T-helper 17 cell (primary cell): ENCODE results near the gene ARHGAP42. TPM values are rescaled to one million over a fixed set of nuclear protein-coding genes. Genes with fewer than 3 reads are reported as not detected.

Experiments
- ATAC-seq: fragments of 150-1000 bp; cut with Tn5 transposase; 2 replicates; pipeline ENCODE4 v1.10.0; 2021; ENCODE audit warnings: mild to moderate bottlenecking, moderate library complexity
- DNase-seq, 3 donors: peaks; one replicate each; pipeline versions ENCODE4 v3.0.0 to v3.0.0-alpha.2; 2020 to 2021
- H3K9me3 ChIP-seq: one replicate; pipeline ENCODE4 v1.7.0; 2013; ENCODE audit warnings: low read length, mild to moderate bottlenecking; ENCODE audit not compliant: control insufficient read depth, poor library complexity, severe bottlenecking
- H3K27ac Mint-ChIP-seq: one replicate; pipeline ENCODE4 v1.8.0; 2022; ENCODE audit warnings: mild to moderate bottlenecking, moderate library complexity, mixed read lengths
- H3K27me3 Mint-ChIP-seq: one replicate; pipeline ENCODE4 v1.8.0; 2022; ENCODE audit warnings: mixed read lengths
- H3K36me3 Mint-ChIP-seq: one replicate; pipeline ENCODE4 v1.8.0; 2022; ENCODE audit warnings: low read depth, mixed read lengths
- H3K4me1 Mint-ChIP-seq: one replicate; pipeline ENCODE4 v1.8.0; 2022; ENCODE audit warnings: mild to moderate bottlenecking, mixed read lengths
- H3K4me3 Mint-ChIP-seq: one replicate; pipeline ENCODE4 v1.8.0; 2022; ENCODE audit warnings: mild to moderate bottlenecking, moderate library complexity, mixed read lengths
- total RNA-seq, 4 donors: library from RNA in 2 of 4; stranded (reverse) in 2 of 4; gene quantifications; one replicate each; pipeline ENCODE4 v1.2.3 and lab custom pipeline; 2022 to 2026

Gene ARHGAP42
- total RNA-seq, 2 donors from 2014 or later = 0.12 to 0.31 TPM

DNA sequence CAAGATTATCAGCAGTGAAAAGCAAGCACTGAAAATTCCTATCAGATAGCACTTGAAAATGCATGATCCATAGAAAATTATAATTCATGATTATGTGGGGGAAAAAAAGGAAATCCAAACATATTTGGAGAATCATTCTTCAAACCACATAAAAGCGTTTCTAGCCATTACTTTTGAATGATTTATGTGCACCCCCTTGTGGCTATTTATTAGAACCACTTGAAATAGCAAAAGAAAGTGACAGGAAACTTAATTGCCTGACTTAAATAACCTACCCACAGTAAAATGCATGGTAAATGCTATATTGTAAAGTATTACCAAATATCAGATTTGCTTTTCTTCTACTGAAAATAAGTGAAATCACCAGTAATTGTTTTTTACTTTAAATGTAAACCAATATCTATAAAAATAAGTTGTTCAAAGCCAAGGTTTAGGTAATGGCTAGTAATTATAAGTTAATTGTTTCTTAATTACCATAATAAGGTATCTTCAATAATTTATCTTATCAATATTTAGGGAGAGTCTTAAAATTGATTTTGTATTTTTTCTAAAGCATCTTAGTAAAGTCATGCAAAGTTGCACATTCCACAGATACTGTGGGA, 168.5 kb downstream of the ARHGAP42 start:
- H3K4me3 Mint-ChIP-seq = no peak overlapping the region
- no peaks in the 10 kb centered on the region for H3K4me1 Mint-ChIP-seq
- no peak overlapping the region for H3K27ac Mint-ChIP-seq
- no peaks in the 10 kb centered on the region for H3K27me3 Mint-ChIP-seq
- DNase-seq (no peak), ATAC-seq (no peak)
- no peaks in the 10 kb centered on the region for H3K36me3 Mint-ChIP-seq
- H3K9me3 ChIP-seq = no peaks in the 10 kb centered on the region

DNA sequence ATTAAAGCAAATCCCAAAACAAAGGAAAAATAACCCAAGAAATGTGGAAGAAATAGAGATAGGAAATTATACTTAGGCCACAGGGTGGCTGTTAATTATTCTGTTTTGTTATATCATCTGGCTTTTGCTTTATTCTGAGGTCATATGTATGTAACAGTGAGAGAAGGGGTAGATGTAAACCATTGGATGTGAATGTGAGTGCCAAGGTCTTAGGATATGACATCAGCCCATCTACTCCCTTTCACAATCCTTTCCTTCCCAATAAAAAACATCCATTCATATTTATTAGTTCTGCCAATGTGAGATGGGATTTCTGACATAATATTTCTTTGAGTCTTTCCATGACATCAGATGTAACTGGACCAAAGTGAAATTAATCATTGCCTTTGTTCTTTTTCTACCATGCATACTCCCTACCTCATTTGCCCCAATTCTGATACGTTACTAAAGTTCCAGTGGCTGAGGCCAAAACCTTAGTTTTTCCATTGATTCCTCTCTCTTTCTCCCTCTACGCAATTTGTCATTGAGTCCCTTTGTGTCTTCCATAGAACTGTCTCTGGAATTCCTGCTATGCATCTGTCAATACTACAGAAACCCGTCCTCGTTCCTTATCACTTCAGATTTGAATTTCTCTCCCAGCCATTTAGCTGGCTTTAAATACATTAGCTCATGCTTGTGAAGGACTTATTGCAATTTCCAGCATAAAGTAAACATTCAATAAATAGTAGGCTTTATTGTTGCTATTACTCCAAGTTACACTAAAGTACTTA, 170.3 kb downstream of the ARHGAP42 start:
- Mint-ChIP-seq H3K27ac (no peak overlapping the region), H3K27me3 (no peaks in the 10 kb centered on the region)
- ATAC-seq = no peak

GRCh38 chr11:100860318-100861155, 173.4 kb downstream of the ARHGAP42 start:
- H3K9me3 ChIP-seq = no peaks in the 10 kb centered on the region
- ATAC-seq (no peak), DNase-seq (no peak)
- H3K4me1 Mint-ChIP-seq = no peaks in the 10 kb centered on the region
- no peak overlapping the region for H3K27ac Mint-ChIP-seq
- no peaks in the 10 kb centered on the region for H3K36me3 Mint-ChIP-seq
- H3K4me3 Mint-ChIP-seq = no peak overlapping the region
- H3K27me3 Mint-ChIP-seq = no peaks in the 10 kb centered on the region

More for the DNA sequence above, 170.3 kb downstream of the ARHGAP42 start:
- H3K9me3 ChIP-seq = no peaks in the 10 kb centered on the region
- H3K4me3 Mint-ChIP-seq = no peak overlapping the region
- no peak for DNase-seq
- H3K36me3 Mint-ChIP-seq = no peaks in the 10 kb centered on the region
- no peaks in the 10 kb centered on the region for H3K4me1 Mint-ChIP-seq

GRCh38 chr11:100861212-100861611, 174.1 kb downstream of the ARHGAP42 start:
- Mint-ChIP-seq H3K4me1 (no peaks in the 10 kb centered on the region), H3K27ac (no peak overlapping the region), H3K4me3 (no peak overlapping the region), H3K27me3 (no peaks in the 10 kb centered on the region), H3K36me3 (no peaks in the 10 kb centered on the region)
- ATAC-seq = no peak
- DNase-seq = no peak
- no peaks in the 10 kb centered on the region for H3K9me3 ChIP-seq

DNA sequence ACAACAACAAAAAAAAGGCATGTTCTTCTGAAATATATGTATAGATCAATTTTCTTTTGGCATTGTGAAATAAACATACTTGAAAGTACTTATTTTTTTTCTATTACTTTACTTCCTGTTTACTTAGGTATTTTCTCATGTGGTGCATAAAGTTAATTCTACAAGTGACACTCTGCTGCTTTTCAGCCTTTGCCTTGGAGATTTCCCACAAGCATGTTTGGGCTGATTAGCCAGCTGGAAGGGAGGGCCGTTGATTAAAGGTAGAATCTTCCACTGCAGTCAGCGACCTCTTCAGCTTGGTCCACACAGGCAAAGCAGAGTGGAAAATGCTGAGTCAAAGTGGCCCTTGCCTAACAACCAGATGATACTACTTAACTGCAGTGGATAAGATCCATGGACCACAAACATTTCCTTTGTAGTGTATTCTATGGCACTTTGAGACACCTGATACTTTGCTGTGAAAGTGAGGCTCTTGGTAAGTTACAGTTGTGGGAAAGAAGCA, 176.0 kb downstream of the ARHGAP42 start:
- H3K9me3 ChIP-seq = no peaks in the 10 kb centered on the region
- DNase-seq (no peak), ATAC-seq (no peak)
- Mint-ChIP-seq H3K27me3 (no peaks in the 10 kb centered on the region), H3K27ac (no peak overlapping the region), H3K36me3 (no peaks in the 10 kb centered on the region), H3K4me3 (no peak overlapping the region), H3K4me1 (no peaks in the 10 kb centered on the region)

DNA sequence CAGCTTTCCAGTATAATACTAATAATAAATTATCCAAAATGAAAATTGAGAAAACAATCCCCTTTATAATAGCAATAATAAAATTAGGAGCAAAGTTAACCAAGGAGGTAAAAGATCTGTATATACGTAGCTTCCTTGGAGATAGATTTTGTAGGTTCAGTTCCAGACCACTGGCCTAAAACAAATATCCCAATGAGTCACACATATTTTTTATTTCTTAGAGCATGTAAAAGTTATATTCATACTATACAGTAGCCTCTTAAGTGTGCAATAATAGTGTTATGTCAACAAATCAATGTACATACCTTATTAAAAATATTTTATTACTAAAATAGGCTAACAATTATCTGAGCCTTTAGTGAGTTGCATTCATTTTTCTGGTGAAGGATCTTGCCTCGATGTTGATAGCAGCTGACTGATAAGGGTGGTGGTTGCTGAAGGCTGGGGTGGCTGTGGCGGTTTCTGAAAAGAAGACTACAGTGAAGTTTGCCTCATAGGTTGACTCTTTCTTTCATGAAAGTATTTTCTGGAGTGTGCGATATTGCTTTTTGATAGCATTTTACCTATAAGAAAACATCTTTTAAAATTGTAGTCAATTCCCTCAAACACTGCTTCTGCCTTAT, 178.5 kb downstream of the ARHGAP42 start:
- no peaks in the 10 kb centered on the region for H3K27me3 Mint-ChIP-seq
- no peaks in the 10 kb centered on the region for H3K9me3 ChIP-seq
- H3K27ac Mint-ChIP-seq = no peak overlapping the region
- H3K4me1 Mint-ChIP-seq = no peaks in the 10 kb centered on the region
- ATAC-seq = no peak
- no peak overlapping the region for H3K4me3 Mint-ChIP-seq
- no peak for DNase-seq
- H3K36me3 Mint-ChIP-seq = no peaks in the 10 kb centered on the region

DNA sequence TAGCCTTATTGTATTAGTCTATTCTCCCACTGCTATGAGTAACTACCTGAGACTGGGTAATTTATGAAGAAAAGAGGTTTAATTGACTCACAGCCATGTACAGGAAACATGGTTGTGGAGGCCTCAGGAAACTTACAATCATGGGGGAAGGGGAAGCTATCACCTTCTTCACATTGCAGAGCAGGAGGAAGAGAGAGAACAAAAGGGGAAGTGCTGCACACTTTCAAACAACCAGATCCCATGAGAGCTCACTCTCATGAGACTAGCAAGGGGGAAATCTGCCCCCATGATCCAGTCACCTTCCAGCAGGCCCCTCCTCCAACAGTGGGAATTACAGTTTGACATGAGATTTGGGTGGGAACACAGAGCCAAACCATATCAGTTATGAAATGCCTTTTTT, 179.4 kb downstream of the ARHGAP42 start:
- H3K27me3 Mint-ChIP-seq = no peaks in the 10 kb centered on the region

GRCh38 chr11:100867606-100868005, 180.5 kb downstream of the ARHGAP42 start:
- no peaks in the 10 kb centered on the region for H3K27me3 Mint-ChIP-seq
- no peak for ATAC-seq
- no peak overlapping the region for H3K27ac Mint-ChIP-seq
- H3K9me3 ChIP-seq = no peaks in the 10 kb centered on the region
- DNase-seq = no peak
- no peaks in the 10 kb centered on the region for H3K4me1 Mint-ChIP-seq
- no peak overlapping the region for H3K4me3 Mint-ChIP-seq
- H3K36me3 Mint-ChIP-seq = no peaks in the 10 kb centered on the region

More for the DNA sequence above, 179.4 kb downstream of the ARHGAP42 start:
- no peaks in the 10 kb centered on the region for H3K36me3 Mint-ChIP-seq
- H3K4me3 Mint-ChIP-seq = no peak overlapping the region
- DNase-seq (no peak), ATAC-seq (no peak)
- H3K27ac Mint-ChIP-seq = no peak overlapping the region
- no peaks in the 10 kb centered on the region for H3K4me1 Mint-ChIP-seq
- no peaks in the 10 kb centered on the region for H3K9me3 ChIP-seq

DNA sequence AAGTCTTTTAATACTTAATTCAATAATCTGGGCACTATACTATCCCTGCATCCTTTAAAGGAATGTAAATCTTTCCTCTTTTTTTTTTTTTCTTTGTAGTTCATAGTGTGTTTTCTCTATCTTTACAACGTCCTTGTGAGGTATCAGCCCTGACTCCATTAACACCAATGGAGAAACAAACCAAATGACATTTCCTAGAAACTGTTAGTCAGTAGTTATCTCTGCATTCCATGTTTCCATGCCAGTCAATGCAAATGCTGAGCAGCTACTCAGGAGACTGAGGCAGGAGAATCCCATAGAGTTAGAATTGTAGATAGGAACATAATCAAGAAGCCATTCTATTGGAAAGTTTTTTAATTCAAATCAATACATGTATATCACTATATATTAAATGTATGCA, 182.2 kb downstream of the ARHGAP42 start:
- Mint-ChIP-seq H3K36me3 (no peaks in the 10 kb centered on the region), H3K27me3 (no peaks in the 10 kb centered on the region), H3K4me1 (no peaks in the 10 kb centered on the region), H3K27ac (no peak overlapping the region), H3K4me3 (no peak overlapping the region)
- no peak for ATAC-seq
- DNase-seq = no peak
- no peaks in the 10 kb centered on the region for H3K9me3 ChIP-seq

DNA sequence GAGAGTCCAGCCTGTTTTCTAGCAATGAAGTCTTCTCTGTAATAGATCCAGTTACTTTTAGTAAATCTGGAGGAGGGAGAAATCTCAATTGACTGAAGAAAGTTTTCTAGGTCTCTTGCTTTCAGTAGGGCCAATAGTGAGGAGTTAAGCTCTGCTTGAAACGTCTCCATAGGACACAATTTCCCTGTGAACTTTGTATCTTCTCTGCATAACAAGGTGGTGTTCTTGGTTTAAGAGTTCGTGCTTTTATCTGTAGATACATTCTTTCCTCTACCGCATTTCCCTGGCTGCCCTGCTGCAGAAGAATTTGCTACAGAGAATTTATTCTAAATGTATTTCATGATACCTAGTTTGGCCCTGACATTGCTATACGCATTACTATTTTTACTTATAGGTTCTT, 183.1 kb downstream of the ARHGAP42 start:
- Mint-ChIP-seq H3K36me3 (no peaks in the 10 kb centered on the region), H3K27ac (no peak overlapping the region), H3K27me3 (no peaks in the 10 kb centered on the region), H3K4me3 (no peak overlapping the region), H3K4me1 (no peaks in the 10 kb centered on the region)
- DNase-seq (no peak), ATAC-seq (no peak)
- no peaks in the 10 kb centered on the region for H3K9me3 ChIP-seq

DNA sequence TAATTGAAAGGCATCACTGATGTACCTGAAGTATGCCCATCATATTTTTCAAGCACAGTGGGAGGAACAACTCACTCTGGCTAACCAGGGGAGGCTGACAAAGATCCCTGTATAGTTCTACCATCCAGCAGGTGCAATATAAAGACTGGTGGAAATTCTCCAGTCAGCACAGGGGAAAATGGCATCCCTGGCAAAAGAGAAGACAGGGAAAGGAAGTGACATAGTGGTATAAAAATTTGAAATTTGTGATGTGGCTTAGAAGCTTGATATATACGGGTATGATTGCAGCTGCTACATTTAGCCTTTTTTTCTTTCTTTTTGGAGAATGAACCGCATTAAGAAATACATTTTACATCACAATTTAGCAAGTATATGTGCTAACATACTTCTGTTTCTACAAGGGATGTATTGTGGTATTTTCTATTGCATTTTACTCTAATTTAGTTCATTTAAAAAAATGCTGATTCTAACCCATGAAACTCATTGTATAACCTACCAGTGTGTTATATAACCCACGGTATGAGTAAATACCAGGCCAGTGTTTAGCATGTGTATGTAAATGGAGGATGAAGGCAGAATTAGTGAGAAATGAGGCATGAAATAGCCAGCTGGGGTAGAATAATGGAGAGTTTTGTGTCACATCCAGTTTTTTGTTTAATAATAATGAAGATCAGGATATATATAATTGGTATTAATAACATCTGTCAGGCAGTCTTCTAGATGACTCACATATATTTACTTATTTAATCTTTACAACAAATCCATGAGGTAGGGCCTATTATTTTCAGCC, 186.1 kb downstream of the ARHGAP42 start:
- Mint-ChIP-seq H3K4me3 (no peak overlapping the region), H3K36me3 (no peaks in the 10 kb centered on the region), H3K4me1 (no peaks in the 10 kb centered on the region), H3K27ac (no peak overlapping the region), H3K27me3 (no peaks in the 10 kb centered on the region)
- no peaks in the 10 kb centered on the region for H3K9me3 ChIP-seq
- DNase-seq = no peak
- ATAC-seq = no peak

DNA sequence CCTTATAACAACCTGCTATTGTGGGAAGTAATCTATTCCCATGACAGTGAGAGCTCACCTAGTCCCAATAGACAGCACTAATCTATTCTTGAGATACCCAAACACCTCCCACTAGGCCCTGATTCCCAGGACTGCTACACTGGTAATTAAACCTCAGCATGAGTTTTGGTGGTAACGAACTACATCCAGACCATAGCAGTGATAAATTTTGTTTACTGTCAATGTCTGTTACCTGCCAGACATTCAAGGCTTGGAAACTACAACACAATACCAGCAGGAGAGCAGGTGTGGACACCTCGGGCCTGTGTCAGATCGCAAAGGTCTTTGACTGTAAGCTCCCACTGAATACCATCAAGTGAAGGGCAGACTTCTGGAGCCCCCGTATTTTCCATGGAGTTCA, 187.1 kb downstream of the ARHGAP42 start:
- H3K9me3 ChIP-seq = no peaks in the 10 kb centered on the region
- DNase-seq (no peak), ATAC-seq (no peak)
- Mint-ChIP-seq H3K27ac (no peak overlapping the region), H3K4me1 (no peaks in the 10 kb centered on the region), H3K36me3 (no peaks in the 10 kb centered on the region), H3K4me3 (no peak overlapping the region), H3K27me3 (no peaks in the 10 kb centered on the region)
